Measurements from ENCODE around the gene TRAF3. TPM values are rescaled to one million over a fixed set of nuclear protein-coding genes. Genes with fewer than 3 reads are reported as not detected.

The TRAF3 gene
- polyA plus RNA-seq, 1 of the 3 experiments (the other 2 are of a cell fraction), result 17.9 TPM

- no peak overlapping the region for H3K4me2 ChIP-seq
- H3K9ac ChIP-seq, result no peak overlapping the region
- no peak for DNase-seq
- no peak overlapping the region for H3K4me3 ChIP-seq (ENCODE audit: low read depth in 2 of 2, low read length in 1 of 2)
- no peaks in the 10 kb centered on the region for H3K79me2 ChIP-seq (ENCODE audit: insufficient read depth)
- no peaks in the 10 kb centered on the region for H3F3A ChIP-seq (replicated peaks; ENCODE audit: insufficient read depth)
- POLR2A ChIA-PET, result no interaction called here
- H3K27me3 ChIP-seq (ENCODE audit: insufficient read depth), result no peaks in the 10 kb centered on the region
- no peaks in the 10 kb centered on the region for H3K9me3 ChIP-seq
- TF ChIP-seq GABPA (IDR thresholded peaks at IDR 0.05; ENCODE audit: low read depth), result no peak
- TF ChIP-seq TAF1 (IDR thresholded peaks at IDR 0.05; ENCODE audit: borderline replicate concordance, low read depth, low read length), result no peak
- no peak for TF ChIP-seq TCF12 (IDR thresholded peaks at IDR 0.05)
- no peak for TF ChIP-seq TEAD4 (IDR thresholded peaks at IDR 0.05; ENCODE audit: borderline replicate concordance, insufficient read depth)
- no peak for TF ChIP-seq MXI1 (IDR thresholded peaks at IDR 0.05; ENCODE audit: low read depth, low read length)
- no peak for TF ChIP-seq GATA2 (CRISPR knock-in tag; IDR thresholded peaks at IDR 0.05)
- 94% methylated on average over 15 of the region's 15 CpGs for WGBS (ENCODE audit: low lambda C conversion rate)
- H2AFZ ChIP-seq (ENCODE audit: low read depth), result no peak overlapping the region
- no peaks in the 10 kb centered on the region for H4K20me1 ChIP-seq (ENCODE audit: insufficient read depth)
- no peaks in the 10 kb centered on the region for H3K9me2 ChIP-seq
- peaks cover 0 to 2% of the 10 kb centered on the region in 2 experiments; a peak in 1 of 4 replicates for H3K4me1 ChIP-seq (ENCODE audit: control insufficient read depth in 1 of 2, insufficient read depth in 2 of 2, low read depth in 1 of 2, low read length in 1 of 2)
- CTCF ChIA-PET, result interaction anchor here (0.5 to 1.2 kb wide), 2 partner anchors 37 to 567 kb away, joined by 3 to 4 read pairs; no protein-coding TSS in a partner anchor
- H3K36me3 ChIP-seq (replicated peaks in 1 of 2; ENCODE audit: control insufficient read depth in 1 of 2, insufficient read depth in 2 of 2, low read length in 1 of 2), result peaks cover 24 to 33% of the 10 kb centered on the region in 2 experiments
- no peak overlapping the region for H3K27ac ChIP-seq (ENCODE audit: low read depth in 2 of 2, low read length in 1 of 2)
Observed at GRCh38 chr14:102731101-102731870, 46.0 kb upstream of the TRAF3 start.

DNA sequence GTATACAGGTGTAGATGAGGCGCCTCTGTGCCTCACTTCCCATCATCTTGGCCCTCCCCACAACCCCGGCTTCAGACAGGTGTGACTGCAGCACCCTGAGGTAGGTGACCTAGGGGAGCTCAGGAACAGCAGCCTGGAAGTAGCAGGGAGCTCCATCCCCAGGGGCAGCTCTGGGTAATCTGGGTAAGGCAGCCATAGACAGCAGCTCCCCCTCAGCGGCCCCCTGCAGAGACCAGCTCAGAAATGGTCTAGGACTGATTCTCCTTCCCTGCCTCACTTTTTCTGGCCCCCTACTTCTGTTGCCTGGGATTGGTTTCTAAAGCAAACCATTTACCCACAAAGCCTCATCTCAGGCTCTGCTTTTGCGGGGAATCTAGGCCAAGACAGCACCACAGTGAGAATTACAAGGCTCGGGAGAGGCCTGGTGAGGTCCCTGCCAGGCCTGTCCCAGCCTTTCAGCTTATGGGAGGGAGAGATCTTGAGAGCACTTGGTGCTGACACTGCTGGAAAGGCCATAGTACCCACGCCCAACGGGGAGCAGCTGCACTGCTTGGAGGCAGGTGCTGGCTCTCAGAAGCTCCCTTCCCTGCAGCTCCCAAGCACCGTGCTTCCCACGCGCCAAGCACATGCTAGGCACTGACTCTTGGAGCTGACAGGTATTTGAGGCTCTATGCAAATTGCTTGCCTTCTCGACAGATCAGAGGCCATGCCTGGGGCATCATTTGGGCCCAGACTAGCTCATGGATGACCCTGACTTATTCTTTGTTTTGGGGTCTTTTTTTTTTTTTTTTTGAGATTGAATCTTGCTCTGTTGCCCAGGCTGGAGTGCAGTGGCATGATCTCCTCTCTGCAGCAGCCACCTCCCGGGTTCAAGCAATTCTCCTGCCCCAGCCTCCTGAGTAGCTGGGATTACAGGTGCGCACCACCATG, 45.1 kb upstream of the TRAF3 start:
- Histone ChIP-seq H3K9ac (no peak overlapping the region), H3K27me3 (ENCODE audit: insufficient read depth) (no peaks in the 10 kb centered on the region), H3K9me2 (no peaks in the 10 kb centered on the region), H3K4me3 (ENCODE audit: low read depth in 2 of 2, low read length in 1 of 2) (no peak overlapping the region), H3K4me2 (no peak overlapping the region), H3K36me3 (replicated peaks in 1 of 2; ENCODE audit: control insufficient read depth in 1 of 2, insufficient read depth in 2 of 2, low read length in 1 of 2) (peaks cover 18 to 26% of the 10 kb centered on the region in 2 experiments), H3K9me3 (no peaks in the 10 kb centered on the region), H3F3A (replicated peaks; ENCODE audit: insufficient read depth) (no peaks in the 10 kb centered on the region), H3K79me2 (ENCODE audit: insufficient read depth) (no peaks in the 10 kb centered on the region), H3K4me1 (ENCODE audit: control insufficient read depth in 1 of 2, insufficient read depth in 2 of 2, low read depth in 1 of 2, low read length in 1 of 2) (peaks cover 0 to 2% of the 10 kb centered on the region in 2 experiments; a peak in 1 of 4 replicates), H2AFZ (ENCODE audit: low read depth) (no peak overlapping the region), H4K20me1 (ENCODE audit: insufficient read depth) (no peaks in the 10 kb centered on the region), H3K27ac (ENCODE audit: low read depth in 2 of 2, low read length in 1 of 2) (no peak overlapping the region)
- DNase-seq, result no peak
- 87% methylated on average over 10 of the region's 13 CpGs for WGBS (ENCODE audit: low lambda C conversion rate)
- TF ChIP-seq RAD21 (IDR thresholded peaks at IDR 0.05; ENCODE audit: low read length) (no peak), JUND (IDR thresholded peaks at IDR 0.05) (no peak), RFX5 (IDR thresholded peaks at IDR 0.05; ENCODE audit: low read length) (no peak), MAX (IDR thresholded peaks at IDR 0.05; ENCODE audit: low read depth) (no peak), CHD2 (IDR thresholded peaks at IDR 0.05; ENCODE audit: low read length, partially characterized antibody) (no peak), NFIC (IDR thresholded peaks at IDR 0.05; ENCODE audit: borderline replicate concordance) (no peak), MEF2A (IDR thresholded peaks at IDR 0.05; ENCODE audit: borderline replicate concordance, low read depth) (no peak), USF1 (IDR thresholded peaks at IDR 0.05; ENCODE audit: borderline replicate concordance, low read depth) (no peak), YY1 (IDR thresholded peaks at IDR 0.05; ENCODE audit: low read depth) (no peak)
- TF ChIP-seq, protein P1, sequence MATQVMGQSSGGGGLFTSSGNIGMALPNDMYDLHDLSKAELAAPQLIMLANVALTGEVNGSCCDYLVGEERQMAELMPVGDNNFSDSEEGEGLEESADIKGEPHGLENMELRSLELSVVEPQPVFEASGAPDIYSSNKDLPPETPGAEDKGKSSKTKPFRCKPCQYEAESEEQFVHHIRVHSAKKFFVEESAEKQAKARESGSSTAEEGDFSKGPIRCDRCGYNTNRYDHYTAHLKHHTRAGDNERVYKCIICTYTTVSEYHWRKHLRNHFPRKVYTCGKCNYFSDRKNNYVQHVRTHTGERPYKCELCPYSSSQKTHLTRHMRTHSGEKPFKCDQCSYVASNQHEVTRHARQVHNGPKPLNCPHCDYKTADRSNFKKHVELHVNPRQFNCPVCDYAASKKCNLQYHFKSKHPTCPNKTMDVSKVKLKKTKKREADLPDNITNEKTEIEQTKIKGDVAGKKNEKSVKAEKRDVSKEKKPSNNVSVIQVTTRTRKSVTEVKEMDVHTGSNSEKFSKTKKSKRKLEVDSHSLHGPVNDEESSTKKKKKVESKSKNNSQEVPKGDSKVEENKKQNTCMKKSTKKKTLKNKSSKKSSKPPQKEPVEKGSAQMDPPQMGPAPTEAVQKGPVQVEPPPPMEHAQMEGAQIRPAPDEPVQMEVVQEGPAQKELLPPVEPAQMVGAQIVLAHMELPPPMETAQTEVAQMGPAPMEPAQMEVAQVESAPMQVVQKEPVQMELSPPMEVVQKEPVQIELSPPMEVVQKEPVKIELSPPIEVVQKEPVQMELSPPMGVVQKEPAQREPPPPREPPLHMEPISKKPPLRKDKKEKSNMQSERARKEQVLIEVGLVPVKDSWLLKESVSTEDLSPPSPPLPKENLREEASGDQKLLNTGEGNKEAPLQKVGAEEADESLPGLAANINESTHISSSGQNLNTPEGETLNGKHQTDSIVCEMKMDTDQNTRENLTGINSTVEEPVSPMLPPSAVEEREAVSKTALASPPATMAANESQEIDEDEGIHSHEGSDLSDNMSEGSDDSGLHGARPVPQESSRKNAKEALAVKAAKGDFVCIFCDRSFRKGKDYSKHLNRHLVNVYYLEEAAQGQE (IDR thresholded peaks at IDR 0.05; ENCODE audit: low read depth, low read length), result no peak
- CTCF ChIA-PET, result interaction anchor here (0.8 to 1.1 kb wide), 3 partner anchors 15 to 42 kb away, joined by 3 read pairs; no protein-coding TSS in a partner anchor
- POLR2A ChIA-PET, result no interaction called here

Measured in SK-N-SH (cell line).